Measurements from ENCODE around the gene RTN1. TPM values are rescaled to one million over a fixed set of nuclear protein-coding genes. Genes with fewer than 3 reads are reported as not detected.
"Not testable (repeated sequence)": the region's sequence is repeated elsewhere in the genome, so short reads cannot be mapped to it uniquely, and the experiment has no call there.

The RTN1 gene
- total RNA-seq, 1 donor from 2014 or later = 0.79 TPM

GRCh38 chr14:59678352-59678751, 192.2 kb downstream of the RTN1 start:
- H3K4me3 ChIP-seq (ENCODE audit: low read depth, low read length) = no peak overlapping the region
- H3K36me3 ChIP-seq (ENCODE audit: control insufficient read depth, insufficient read depth, low read length) = no peaks in the 10 kb centered on the region

GRCh38 chr14:59677771-59678231, 192.8 kb downstream of the RTN1 start:
- Histone ChIP-seq H3K27me3 (ENCODE audit: control insufficient read depth, insufficient read depth, low read length) (no peaks in the 10 kb centered on the region), H3K36me3 (ENCODE audit: control insufficient read depth, insufficient read depth, low read length) (no peaks in the 10 kb centered on the region), H3K4me3 (ENCODE audit: low read depth, low read length) (no peak overlapping the region)
- no peak for TF ChIP-seq CTCF (IDR thresholded peaks at IDR 0.05; ENCODE audit: insufficient read depth, low read length, poor library complexity, severe bottlenecking)
- DNase-seq (ENCODE audit: low read depth) = no peak

More at GRCh38 chr14:59678352-59678751, 192.2 kb downstream of the RTN1 start:
- H3K27me3 ChIP-seq (ENCODE audit: control insufficient read depth, insufficient read depth, low read length) = no peaks in the 10 kb centered on the region
- no peak for TF ChIP-seq CTCF (IDR thresholded peaks at IDR 0.05; ENCODE audit: insufficient read depth, low read length, poor library complexity, severe bottlenecking)
- DNase-seq (ENCODE audit: low read depth) = no peak

GRCh38 chr14:59675394-59675793, 195.2 kb downstream of the RTN1 start:
- no peak for DNase-seq (ENCODE audit: low read depth)
- Histone ChIP-seq H3K4me3 (ENCODE audit: low read depth, low read length) (no peak overlapping the region), H3K36me3 (ENCODE audit: control insufficient read depth, insufficient read depth, low read length) (no peaks in the 10 kb centered on the region), H3K27me3 (ENCODE audit: control insufficient read depth, insufficient read depth, low read length) (no peaks in the 10 kb centered on the region)
- no peak for TF ChIP-seq CTCF (IDR thresholded peaks at IDR 0.05; ENCODE audit: insufficient read depth, low read length, poor library complexity, severe bottlenecking)

- Histone ChIP-seq H3K36me3 (ENCODE audit: control insufficient read depth, insufficient read depth, low read length) (no peaks in the 10 kb centered on the region), H3K4me3 (ENCODE audit: low read depth, low read length) (no peak overlapping the region), H3K27me3 (ENCODE audit: control insufficient read depth, insufficient read depth, low read length) (no peaks in the 10 kb centered on the region)
- no peak for TF ChIP-seq CTCF (IDR thresholded peaks at IDR 0.05; ENCODE audit: insufficient read depth, low read length, poor library complexity, severe bottlenecking)
- no peak for DNase-seq (ENCODE audit: low read depth)
These were observed 205.8 kb downstream of the RTN1 start for GRCh38 chr14:59664741-59665140.

- Histone ChIP-seq H3K36me3 (ENCODE audit: control insufficient read depth, insufficient read depth, low read length) (no peaks in the 10 kb centered on the region), H3K4me3 (ENCODE audit: low read depth, low read length) (no peak overlapping the region), H3K27me3 (ENCODE audit: control insufficient read depth, insufficient read depth, low read length) (no peaks in the 10 kb centered on the region)
- TF ChIP-seq CTCF (IDR thresholded peaks at IDR 0.05; ENCODE audit: insufficient read depth, low read length, poor library complexity, severe bottlenecking) = no peak
- DNase-seq (ENCODE audit: low read depth) = no peak
These were observed 212.8 kb downstream of the RTN1 start for GRCh38 chr14:59657769-59658168.

GRCh38 chr14:59656473-59656872, 214.1 kb downstream of the RTN1 start:
- Histone ChIP-seq H3K27me3 (ENCODE audit: control insufficient read depth, insufficient read depth, low read length) (no peaks in the 10 kb centered on the region), H3K36me3 (ENCODE audit: control insufficient read depth, insufficient read depth, low read length) (no peaks in the 10 kb centered on the region), H3K4me3 (ENCODE audit: low read depth, low read length) (no peak overlapping the region)
- no peak for TF ChIP-seq CTCF (IDR thresholded peaks at IDR 0.05; ENCODE audit: insufficient read depth, low read length, poor library complexity, severe bottlenecking)
- no peak for DNase-seq (ENCODE audit: low read depth)

- not testable (repeated sequence) for H3K36me3 ChIP-seq (ENCODE audit: control insufficient read depth, insufficient read depth, low read length); DNase-seq (ENCODE audit: low read depth); H3K27me3 ChIP-seq (ENCODE audit: control insufficient read depth, insufficient read depth, low read length); H3K4me3 ChIP-seq (ENCODE audit: low read depth, low read length)
These were observed 216.4 kb downstream of the RTN1 start for GRCh38 chr14:59654131-59654530.

GRCh38 chr14:59646832-59647231, 223.7 kb downstream of the RTN1 start:
- not testable (repeated sequence) for DNase-seq (ENCODE audit: low read depth); H3K36me3 ChIP-seq (ENCODE audit: control insufficient read depth, insufficient read depth, low read length)

More at GRCh38 chr14:59646832-59647231, 223.7 kb downstream of the RTN1 start:
- H3K27me3 ChIP-seq (ENCODE audit: control insufficient read depth, insufficient read depth, low read length); H3K4me3 ChIP-seq (ENCODE audit: low read depth, low read length): not testable (repeated sequence)

Measured in kidney epithelial cell (primary cell).